ENCODE measurements around the gene SHROOM4. TPM values are rescaled to one million over a fixed set of nuclear protein-coding genes. Genes with fewer than 3 reads are reported as not detected.

SHROOM4 gene
- total RNA-seq, 6 experiments from 2014 or later: 0.55 to 2.0 (median 1.2) TPM

- no peaks in the 10 kb centered on the region for H3K36me3 ChIP-seq
- no peak overlapping the region for H3K4me3 ChIP-seq
- intact Hi-C loops (cut with DNase I): no loop called here
- no peaks in the 10 kb centered on the region for H3K9me3 ChIP-seq
- ATAC-seq (no peak), DNase-seq (no peak)
- H3K27ac ChIP-seq: no peak overlapping the region
- TF ChIP-seq, protein P1, sequence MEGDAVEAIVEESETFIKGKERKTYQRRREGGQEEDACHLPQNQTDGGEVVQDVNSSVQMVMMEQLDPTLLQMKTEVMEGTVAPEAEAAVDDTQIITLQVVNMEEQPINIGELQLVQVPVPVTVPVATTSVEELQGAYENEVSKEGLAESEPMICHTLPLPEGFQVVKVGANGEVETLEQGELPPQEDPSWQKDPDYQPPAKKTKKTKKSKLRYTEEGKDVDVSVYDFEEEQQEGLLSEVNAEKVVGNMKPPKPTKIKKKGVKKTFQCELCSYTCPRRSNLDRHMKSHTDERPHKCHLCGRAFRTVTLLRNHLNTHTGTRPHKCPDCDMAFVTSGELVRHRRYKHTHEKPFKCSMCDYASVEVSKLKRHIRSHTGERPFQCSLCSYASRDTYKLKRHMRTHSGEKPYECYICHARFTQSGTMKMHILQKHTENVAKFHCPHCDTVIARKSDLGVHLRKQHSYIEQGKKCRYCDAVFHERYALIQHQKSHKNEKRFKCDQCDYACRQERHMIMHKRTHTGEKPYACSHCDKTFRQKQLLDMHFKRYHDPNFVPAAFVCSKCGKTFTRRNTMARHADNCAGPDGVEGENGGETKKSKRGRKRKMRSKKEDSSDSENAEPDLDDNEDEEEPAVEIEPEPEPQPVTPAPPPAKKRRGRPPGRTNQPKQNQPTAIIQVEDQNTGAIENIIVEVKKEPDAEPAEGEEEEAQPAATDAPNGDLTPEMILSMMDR (IDR thresholded peaks at IDR 0.05): no peak
- no peak for TF ChIP-seq POLR2A (IDR thresholded peaks at IDR 0.05)
- WGBS (ENCODE audit: insufficient coverage, low coverage, low lambda C conversion rate, missing lambda C conversion rate): 33% methylated on average over 2 of the region's 2 CpGs
- no peaks in the 10 kb centered on the region for H3K4me1 ChIP-seq
- H3K27me3 ChIP-seq: peaks cover 0 to 13% of the 10 kb centered on the region in 2 donors
These were observed 200.1 kb downstream of the SHROOM4 start for GRCh38 chrX:50613846-50614245.

- DNase-seq: no peak
- Histone ChIP-seq H3K9me3 (no peaks in the 10 kb centered on the region), H3K4me1 (no peaks in the 10 kb centered on the region), H3K27ac (no peak overlapping the region), H3K36me3 (no peaks in the 10 kb centered on the region), H3K27me3 (peaks cover 0 to 10% of the 10 kb centered on the region in 2 donors), H3K4me3 (no peak overlapping the region)
- intact Hi-C loops (cut with DNase I): no loop called here
- TF ChIP-seq, protein P1 (IDR thresholded peaks at IDR 0.05): no peak
- TF ChIP-seq POLR2A (IDR thresholded peaks at IDR 0.05): no peak
- no peak for ATAC-seq
These were observed 204.2 kb downstream of the SHROOM4 start for GRCh38 chrX:50609796-50610195.

- Histone ChIP-seq H3K27ac (no peak overlapping the region), H3K36me3 (no peaks in the 10 kb centered on the region), H3K27me3 (peaks cover 0 to under 1% of the 10 kb centered on the region in 2 donors), H3K9me3 (no peaks in the 10 kb centered on the region), H3K4me3 (no peak overlapping the region), H3K4me1 (no peaks in the 10 kb centered on the region)
- 33% methylated on average over 3 of the region's 3 CpGs for WGBS (ENCODE audit: insufficient coverage, low coverage, low lambda C conversion rate, missing lambda C conversion rate)
- TF ChIP-seq POLR2A (IDR thresholded peaks at IDR 0.05): no peak
- DNase-seq: no peak
- no peak for ATAC-seq
- intact Hi-C loops (cut with DNase I): no loop called here
These were observed 207.6 kb downstream of the SHROOM4 start for GRCh38 chrX:50606300-50606950.

DNA sequence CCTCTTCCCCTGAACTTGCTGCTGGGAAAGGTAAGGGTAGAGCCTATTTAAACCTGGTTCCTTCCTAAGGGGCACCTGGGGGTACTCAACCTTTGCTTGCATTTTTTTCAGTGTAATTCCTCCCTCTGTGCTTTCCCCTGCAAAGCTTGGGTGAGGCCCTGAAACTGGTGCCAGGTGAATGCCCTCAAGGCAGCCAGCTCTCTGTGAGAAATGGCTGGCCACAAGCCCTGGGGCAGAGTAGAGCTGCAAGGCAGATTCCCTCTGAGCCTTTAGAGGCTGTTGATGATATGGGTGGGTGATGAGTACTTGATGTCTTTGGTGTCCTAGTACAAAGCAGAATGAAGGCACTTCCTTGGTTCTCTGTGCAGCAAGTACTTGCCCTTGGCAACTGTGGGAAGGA, 217.9 kb downstream of the SHROOM4 start:
- no peak overlapping the region for H3K27ac ChIP-seq
- intact Hi-C loops (cut with DNase I): no loop called here

DNA sequence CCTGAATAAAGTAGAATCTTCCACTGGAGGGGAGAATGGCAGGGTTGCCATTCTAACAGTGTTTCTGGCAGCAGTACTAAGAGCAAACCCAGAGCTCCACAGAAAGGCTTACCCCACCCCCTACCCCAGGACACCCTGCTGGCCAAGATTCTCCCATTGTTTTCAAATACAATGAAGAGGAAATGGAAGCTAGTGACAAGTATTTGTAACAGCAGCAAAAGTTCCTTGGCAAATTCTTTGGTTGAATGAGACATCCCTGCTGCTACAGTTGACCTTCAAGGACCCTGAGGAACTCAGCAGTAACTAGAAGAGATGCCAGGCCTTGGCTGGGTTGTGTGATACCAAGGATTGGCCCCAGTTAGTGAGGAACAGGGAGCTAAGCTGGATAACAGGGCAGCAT, 219.2 kb downstream of the SHROOM4 start:
- H3K27ac ChIP-seq: no peak overlapping the region
- no peaks in the 10 kb centered on the region for H3K4me1 ChIP-seq
- DNase-seq (no peak), ATAC-seq (peak in 2 of 4 donors; percentile 14 to 29)
- intact Hi-C loops (cut with DNase I): no loop called here
- no peaks in the 10 kb centered on the region for H3K36me3 ChIP-seq
- no peaks in the 10 kb centered on the region for H3K27me3 ChIP-seq
- TF ChIP-seq POLR2A (IDR thresholded peaks at IDR 0.05): no peak
- TF ChIP-seq, protein P1 (IDR thresholded peaks at IDR 0.05): no peak
- no peak overlapping the region for H3K4me3 ChIP-seq
- H3K9me3 ChIP-seq: no peaks in the 10 kb centered on the region

More for the DNA sequence above, 217.9 kb downstream of the SHROOM4 start:
- Histone ChIP-seq H3K36me3 (no peaks in the 10 kb centered on the region), H3K4me3 (no peak overlapping the region), H3K4me1 (no peaks in the 10 kb centered on the region), H3K9me3 (no peaks in the 10 kb centered on the region), H3K27me3 (no peaks in the 10 kb centered on the region)
- ATAC-seq: no peak
- DNase-seq: no peak
- no peak for TF ChIP-seq POLR2A (IDR thresholded peaks at IDR 0.05)
- TF ChIP-seq, protein P1 (IDR thresholded peaks at IDR 0.05): no peak

Measured in right lobe of liver (tissue), 6 donors.